ENCODE results near the gene MAP3K4.

GRCh38 chr6:161142957-161143296, 151.4 kb downstream of the MAP3K4 start:
- TF ChIP-seq CTCF (conservative IDR thresholded peaks at IDR 0.05; ENCODE audit: low read length) (no peak), EZH2phosphoT487 (IDR thresholded peaks at IDR 0.05; ENCODE audit: borderline replicate concordance, low read depth, low read length) (no peak)
